GM18907 (cell line): ENCODE results near the gene ZNF497.
"Not testable (repeated sequence)": the region's sequence is repeated elsewhere in the genome, so short reads cannot be mapped to it uniquely, and the experiment has no call there.

ENCODE experiments used
- ATAC-seq: cut with Tn5 transposase; IDR thresholded peaks from one replicate; pipeline ENCODE4 v1.9.1; 2021; ENCODE audit warnings: mild to moderate bottlenecking, moderate library complexity; ENCODE audit not compliant: unreplicated experiment

Gene ZNF497

DNA sequence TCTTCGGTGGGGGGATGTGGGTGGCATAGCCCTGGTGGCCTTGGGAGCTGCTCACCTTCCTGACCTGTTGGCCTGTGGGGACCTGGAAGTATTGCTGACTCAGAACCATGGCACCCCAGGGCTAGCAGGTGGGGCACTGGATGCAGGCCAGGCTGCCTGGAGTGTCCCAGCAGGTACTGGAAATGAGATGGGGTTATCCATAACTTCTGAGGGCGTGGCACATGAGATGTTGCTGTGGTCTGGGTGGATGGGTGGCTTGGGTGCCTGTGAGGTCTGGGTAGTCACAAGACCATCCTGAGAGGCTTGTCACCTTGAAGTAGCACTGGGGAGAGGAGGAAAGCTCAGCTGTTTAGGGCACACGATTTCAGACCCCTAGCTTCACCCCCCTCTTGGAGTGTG is 32.3 kb upstream of the ZNF497 start:
- no peak for ATAC-seq

DNA sequence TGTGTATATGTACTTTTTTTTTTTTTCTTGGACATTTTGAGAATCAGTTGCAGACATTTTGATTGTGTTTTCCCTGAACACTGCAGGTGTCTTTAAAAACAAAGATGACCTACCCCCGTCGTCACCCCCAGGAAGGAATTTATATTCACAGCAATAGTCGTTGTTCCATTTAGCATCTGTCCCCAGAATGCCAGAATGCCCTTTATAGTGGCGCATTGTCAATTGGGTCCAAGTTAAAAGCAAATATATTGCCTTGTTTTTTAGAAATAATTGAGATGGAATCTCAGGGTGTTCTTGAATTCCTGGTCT is 31.1 kb upstream of the ZNF497 start:
- no peak for ATAC-seq

DNA sequence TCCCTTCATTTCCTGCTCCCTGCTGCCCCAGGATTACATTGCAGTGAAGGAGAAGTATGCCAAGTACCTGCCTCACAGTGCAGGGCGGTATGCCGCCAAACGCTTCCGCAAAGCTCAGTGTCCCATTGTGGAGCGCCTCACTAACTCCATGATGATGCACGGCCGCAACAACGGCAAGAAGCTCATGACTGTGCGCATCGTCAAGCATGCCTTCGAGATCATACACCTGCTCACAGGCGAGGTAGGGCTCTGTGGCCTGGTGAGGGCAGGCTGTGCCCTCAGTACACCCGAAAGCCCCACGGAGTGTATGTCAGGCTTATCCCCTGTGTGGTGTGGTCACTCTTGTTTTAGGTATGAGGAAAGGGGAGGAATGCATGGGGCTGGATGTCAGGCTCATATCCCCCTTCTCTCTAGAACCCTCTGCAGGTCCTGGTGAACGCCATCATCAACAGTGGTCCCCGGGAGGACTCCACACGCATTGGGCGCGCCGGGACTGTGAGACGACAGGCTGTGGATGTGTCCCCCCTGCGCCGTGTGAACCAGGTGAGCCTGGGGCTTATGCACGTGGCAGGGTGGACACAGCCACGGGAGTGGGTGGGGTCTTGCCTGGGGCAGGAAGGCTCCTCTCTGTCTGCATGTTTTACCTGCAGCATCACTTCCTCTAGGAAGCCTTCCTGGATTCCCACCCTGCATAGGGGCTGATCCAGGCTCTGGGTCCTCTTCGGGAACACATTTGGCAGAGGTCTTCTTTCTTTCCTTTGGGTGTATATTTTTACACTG is 30.6 kb upstream of the ZNF497 start:
- ATAC-seq: no peak

DNA sequence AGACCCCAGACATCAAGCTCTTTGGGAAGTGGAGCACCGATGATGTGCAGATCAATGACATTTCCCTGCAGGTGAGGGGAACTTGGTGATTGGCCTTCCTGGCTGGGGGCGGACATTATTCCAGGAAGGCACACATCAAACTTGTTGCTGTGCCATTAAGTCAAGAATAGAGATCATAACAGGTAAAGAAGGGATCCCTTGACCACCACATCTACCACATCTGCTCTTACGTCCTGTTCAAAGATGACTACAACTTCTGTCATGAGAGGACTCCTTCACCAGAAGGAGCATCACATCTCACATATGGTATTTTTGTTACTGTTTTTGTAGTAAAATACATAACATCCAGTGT is 25.6 kb upstream of the ZNF497 start:
- ATAC-seq: no peak

- no peak for ATAC-seq
These were observed 25.0 kb upstream of the ZNF497 start for GRCh38 chr19:58387338-58388174.

DNA sequence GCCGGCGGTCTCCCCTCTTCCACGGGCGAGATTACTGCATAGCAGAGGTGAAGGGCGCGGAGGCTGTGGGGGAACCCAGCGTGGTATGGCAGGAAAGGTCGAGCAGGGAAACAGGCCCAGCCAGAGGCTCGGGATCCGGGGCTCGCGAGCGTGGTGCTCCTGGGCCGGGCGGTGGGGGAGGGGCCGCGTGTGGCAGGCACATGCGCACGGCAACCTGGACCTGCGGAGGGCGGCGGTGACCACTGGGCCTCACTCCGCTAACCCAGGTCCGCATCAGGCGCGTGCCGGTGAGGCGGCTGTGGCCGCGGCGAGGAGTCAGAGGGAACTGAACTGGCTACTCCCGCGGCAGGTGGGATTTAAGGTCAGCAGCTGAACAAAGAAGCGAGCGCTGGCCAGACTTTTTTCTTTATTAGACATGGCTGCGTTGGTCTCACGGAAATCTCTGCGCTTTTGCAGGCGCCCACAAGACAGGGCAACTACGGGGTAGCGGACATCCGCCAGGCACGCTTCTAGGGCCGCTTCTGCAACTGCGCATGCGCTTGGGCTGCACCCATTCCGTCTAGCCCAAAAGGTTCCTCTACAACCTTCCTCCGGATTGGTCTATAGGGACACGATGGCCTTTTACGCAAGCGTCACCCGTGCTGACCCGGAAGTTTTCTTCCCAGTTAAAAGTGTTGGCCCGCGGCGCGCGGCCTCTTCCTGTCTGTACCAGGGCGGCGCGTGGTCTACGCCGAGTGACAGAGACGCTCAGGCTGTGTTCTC is 24.2 kb upstream of the ZNF497 start, which contains the start of gene RPS5:
TSS of gene RPS5 (plus strand) at position 694 of the 762 bp plus-strand sequence. CDS start 869 bp downstream, outside the sequence.
- ATAC-seq: peak; percentile 83

GRCh38 chr19:58385891-58386575 is 23.5 kb upstream of the ZNF497 start:
- ATAC-seq: peak; percentile 15

DNA sequence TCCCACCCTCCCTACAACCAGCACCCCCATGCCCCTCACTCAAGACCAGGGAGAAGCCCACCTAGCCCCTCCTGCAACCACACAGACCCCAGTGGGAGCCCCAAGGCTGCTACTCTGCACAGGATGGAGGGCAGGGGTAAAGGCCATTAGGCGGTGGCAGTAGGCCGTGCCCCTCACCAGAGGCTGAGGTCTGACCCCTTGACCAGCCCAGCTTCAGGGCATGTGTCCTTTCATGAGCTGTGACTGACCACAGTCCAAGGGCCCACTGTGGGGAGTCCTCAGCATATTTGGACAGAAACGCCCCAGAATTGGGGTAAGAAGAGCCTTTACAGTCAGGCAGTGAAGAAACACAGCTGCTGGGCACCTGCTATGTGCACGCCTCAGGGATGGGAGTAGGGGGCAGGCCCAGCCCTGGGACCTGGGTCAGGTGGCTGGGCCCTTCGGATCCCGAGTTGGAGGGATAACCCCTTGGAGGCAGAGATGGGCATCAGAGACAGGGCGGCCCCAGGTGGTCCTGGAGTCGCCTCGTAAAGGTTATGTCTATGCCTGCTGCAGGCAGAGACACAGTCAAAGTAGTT is 22.9 kb upstream of the ZNF497 start:
- ATAC-seq: no peak

DNA sequence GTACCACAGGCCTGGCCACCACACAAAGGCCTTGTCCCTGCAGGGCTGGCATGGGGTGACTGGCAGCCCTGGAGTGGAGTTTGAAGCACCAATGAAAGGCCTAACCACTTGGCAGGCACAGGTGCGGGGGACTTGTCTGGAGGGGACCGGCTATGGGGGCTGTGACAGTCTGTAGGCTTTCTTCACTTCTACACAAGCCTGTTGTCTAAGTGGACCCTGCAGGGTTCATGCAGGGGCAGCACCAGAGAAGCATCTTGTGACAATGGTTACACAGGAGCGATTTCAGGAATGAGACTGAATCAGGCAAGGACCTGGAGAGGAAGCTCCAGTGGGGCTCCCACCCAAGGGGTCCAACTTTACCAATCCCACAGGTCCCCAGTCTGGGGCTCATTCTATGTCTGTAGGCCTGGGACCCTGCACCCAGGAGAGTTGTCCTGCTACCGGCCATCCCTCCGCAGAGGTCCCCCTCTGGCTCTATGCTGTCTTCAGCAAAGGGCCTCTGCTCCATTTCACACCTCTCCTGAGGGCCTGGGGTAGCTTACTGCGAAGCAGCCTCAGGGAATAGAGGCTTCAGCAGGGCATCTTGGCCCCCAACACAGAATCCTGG is 20.5 kb upstream of the ZNF497 start:
- no peak for ATAC-seq

DNA sequence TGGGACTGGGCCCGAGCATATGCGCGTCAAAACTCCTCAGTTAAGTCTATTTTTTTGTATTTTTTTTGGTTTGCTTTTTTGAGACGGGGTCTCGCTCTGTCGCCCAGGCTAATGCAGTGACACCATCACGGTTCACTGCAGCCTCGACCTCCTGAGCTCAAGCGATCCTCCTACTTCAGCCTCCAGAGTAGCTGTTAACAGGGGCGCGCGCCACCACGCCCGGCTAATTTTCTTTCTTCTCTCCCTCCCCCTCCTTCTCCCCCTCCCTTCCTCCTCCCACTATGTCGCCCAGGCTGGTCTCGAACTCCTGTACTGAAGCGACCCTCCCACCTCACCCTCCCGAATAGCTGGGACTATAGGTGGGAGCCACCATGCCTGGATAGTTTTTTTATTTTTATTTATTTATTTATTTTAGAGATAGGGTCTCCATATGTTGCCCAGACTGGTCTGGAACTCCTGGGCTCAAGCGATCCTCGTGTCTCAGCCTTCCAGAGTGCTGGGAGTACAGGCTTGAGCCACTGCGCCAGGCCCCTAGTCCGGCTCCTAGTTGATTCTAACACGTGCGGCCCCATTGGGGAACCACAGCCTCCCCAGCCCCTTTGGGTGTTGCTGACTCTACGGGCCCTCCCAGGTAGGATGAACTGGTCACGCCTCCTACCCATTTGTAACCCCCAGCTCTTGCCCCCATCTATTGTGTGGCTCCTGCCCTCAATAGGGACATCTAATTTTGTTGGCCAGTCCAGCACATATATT is 19.1 kb upstream of the ZNF497 start:
- ATAC-seq: no peak

- peak; percentile 85 for ATAC-seq
These were observed 18.3 kb upstream of the ZNF497 start, which contains the start of gene ZNF837 for GRCh38 chr19:58380662-58381459. Gene ZNF837, minus strand, starts transcription at chr19:58381030. Its CDS starts 11,698 bp downstream, at chr19:58369332.

GRCh38 chr19:58380037-58380661 is 17.6 kb upstream of the ZNF497 start:
- ATAC-seq: no peak

GRCh38 chr19:58379246-58379645 is 16.7 kb upstream of the ZNF497 start:
- ATAC-seq: no peak

- not testable (repeated sequence) for ATAC-seq
These were observed 14.2 kb upstream of the ZNF497 start for GRCh38 chr19:58376724-58377123.

DNA sequence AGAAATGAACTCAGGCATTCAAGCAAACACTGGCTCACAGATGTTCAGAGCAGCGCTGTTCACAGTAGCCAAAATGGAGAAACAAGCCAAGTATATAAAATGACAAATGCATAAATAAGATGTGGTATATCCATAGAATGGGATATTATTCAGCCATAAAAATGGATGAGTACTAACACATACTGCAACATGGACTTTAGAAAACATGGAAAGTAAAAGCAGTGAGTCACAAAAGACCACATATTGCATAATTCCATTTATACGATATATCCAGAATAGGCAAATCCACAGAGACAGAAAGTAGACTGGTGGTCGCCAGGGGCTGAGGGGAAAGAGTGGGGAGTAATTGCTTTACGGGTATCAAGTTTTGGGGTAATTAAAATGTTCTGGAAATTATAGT is 11.6 kb upstream of the ZNF497 start:
- ATAC-seq: no peak

DNA sequence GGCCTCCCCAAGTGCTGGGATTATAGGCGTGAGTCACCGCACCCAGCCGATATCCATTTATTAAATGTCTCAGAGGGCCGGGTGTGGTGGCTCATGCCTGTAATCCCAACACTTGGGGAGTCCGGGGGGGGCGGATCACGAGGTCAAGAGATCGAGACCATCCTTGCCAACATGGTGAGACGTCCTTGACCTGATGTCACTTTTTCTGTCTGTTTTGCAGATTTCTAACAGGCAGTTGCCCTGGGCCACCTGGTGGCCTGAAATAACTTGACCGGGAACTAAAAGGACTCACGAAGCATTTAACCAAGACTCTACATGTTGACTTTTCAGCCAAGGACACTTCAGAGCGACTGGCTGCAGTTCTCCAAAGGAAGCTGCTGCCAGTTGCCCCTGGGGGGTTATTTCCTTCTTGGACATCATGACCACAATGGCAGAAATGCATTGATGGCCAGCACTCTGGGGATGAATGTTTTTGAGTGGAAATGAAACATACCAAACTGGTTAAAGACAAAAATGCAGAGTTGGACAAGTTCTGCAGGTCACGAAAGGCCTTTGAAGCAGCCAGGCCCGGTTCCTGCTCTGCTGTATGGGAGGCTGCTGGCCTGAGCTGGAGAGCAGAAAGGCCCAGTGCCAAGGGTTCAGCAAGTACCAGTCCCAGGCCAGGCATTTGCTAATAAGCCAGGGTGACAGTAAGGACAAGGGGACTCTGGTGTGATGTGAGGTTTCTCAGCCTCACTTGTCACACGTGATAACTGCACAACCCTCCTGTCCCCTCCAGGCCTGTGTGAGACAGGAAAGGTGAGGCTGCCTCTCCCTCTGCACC is 10.0 kb upstream of the ZNF497 start:
- no peak for ATAC-seq
